Measurements from ENCODE around the gene TEX52. TPM values are rescaled to one million over a fixed set of nuclear protein-coding genes. Genes with fewer than 3 reads are reported as not detected.
"Not testable (repeated sequence)": the region's sequence is repeated elsewhere in the genome, so short reads cannot be mapped to it uniquely, and the experiment has no call there.

TEX52 gene
- total and polyA plus RNA-seq, 2 donors from 2014 or later: not detected

GRCh38 chr12:2864198-2864597 is 7.4 kb upstream of the TEX52 start:
- intact Hi-C loops (cut with DNase I): no loop called here
- DNase-seq (peak in 1 of 5 donors; percentile 66), FAIRE-seq (no peak)
- H3K36me3 ChIP-seq (ENCODE audit: control insufficient read depth in 2 of 3, insufficient read depth in 3 of 3, low read length in 3 of 3): no peaks in the 10 kb centered on the region
- TF ChIP-seq CTCF (IDR thresholded peaks at IDR 0.05; ENCODE audit: borderline replicate concordance, extremely low read depth, insufficient read depth): no peak
- no peaks in the 10 kb centered on the region for H3K4me1 ChIP-seq (ENCODE audit: control insufficient read depth in 2 of 3, insufficient read depth in 2 of 3, low read depth in 1 of 3, low read length in 3 of 3)
- no peaks in the 10 kb centered on the region for H3K9me3 ChIP-seq (ENCODE audit: control insufficient read depth in 2 of 3, insufficient read depth in 1 of 3, low read length in 3 of 3)
- H3K9ac ChIP-seq (ENCODE audit: low read length in 3 of 3): no peak overlapping the region
- no peak overlapping the region for H3K4me3 ChIP-seq (ENCODE audit: low read length in 3 of 3)
- no peak overlapping the region for H3K27ac ChIP-seq (ENCODE audit: low read depth in 2 of 2, low read length in 2 of 2)
- no peaks in the 10 kb centered on the region for H3K27me3 ChIP-seq (ENCODE audit: control insufficient read depth, insufficient read depth, low read length)

GRCh38 chr12:2863402-2863801 is 6.6 kb upstream of the TEX52 start:
- H3K4me3 ChIP-seq (ENCODE audit: low read length in 3 of 3); intact Hi-C loops (cut with DNase I); H3K27me3 ChIP-seq (ENCODE audit: control insufficient read depth, insufficient read depth, low read length); H3K36me3 ChIP-seq (ENCODE audit: control insufficient read depth in 2 of 3, insufficient read depth in 3 of 3, low read length in 3 of 3); H3K9me3 ChIP-seq (ENCODE audit: control insufficient read depth in 2 of 3, insufficient read depth in 1 of 3, low read length in 3 of 3); H3K4me1 ChIP-seq (ENCODE audit: control insufficient read depth in 2 of 3, insufficient read depth in 2 of 3, low read depth in 1 of 3, low read length in 3 of 3); FAIRE-seq; H3K9ac ChIP-seq (ENCODE audit: low read length in 3 of 3); H3K27ac ChIP-seq (ENCODE audit: low read depth in 2 of 2, low read length in 2 of 2): not testable (repeated sequence)
- peak in 1 of 5 donors; percentile 14 for DNase-seq

- Histone ChIP-seq H3K4me3 (ENCODE audit: low read length in 3 of 3) (no peak overlapping the region), H3K36me3 (ENCODE audit: control insufficient read depth in 2 of 3, insufficient read depth in 3 of 3, low read length in 3 of 3) (peaks cover 0 to 6% (median 0%) of the 10 kb centered on the region in 3 donors), H3K4me1 (ENCODE audit: control insufficient read depth in 2 of 3, insufficient read depth in 2 of 3, low read depth in 1 of 3, low read length in 3 of 3) (no peaks in the 10 kb centered on the region), H3K27me3 (ENCODE audit: control insufficient read depth, insufficient read depth, low read length) (no peaks in the 10 kb centered on the region), H3K9me3 (ENCODE audit: control insufficient read depth in 2 of 3, insufficient read depth in 1 of 3, low read length in 3 of 3) (no peaks in the 10 kb centered on the region), H3K27ac (ENCODE audit: low read depth in 2 of 2, low read length in 2 of 2) (no peak overlapping the region), H3K9ac (ENCODE audit: low read length in 3 of 3) (no peak overlapping the region)
- intact Hi-C loops (cut with DNase I): no loop called here
- FAIRE-seq (no peak), DNase-seq (no peak)
- TF ChIP-seq CTCF (IDR thresholded peaks at IDR 0.05; ENCODE audit: borderline replicate concordance, extremely low read depth, insufficient read depth): no peak
These were observed 6.0 kb upstream of the TEX52 start for GRCh38 chr12:2862876-2863275.

GRCh38 chr12:2860170-2860569 is 3.3 kb upstream of the TEX52 start:
- Histone ChIP-seq H3K9me3 (ENCODE audit: control insufficient read depth in 2 of 3, insufficient read depth in 1 of 3, low read length in 3 of 3) (no peaks in the 10 kb centered on the region), H3K9ac (ENCODE audit: low read length in 3 of 3) (no peak overlapping the region), H3K4me3 (ENCODE audit: low read length in 3 of 3) (no peak overlapping the region), H3K4me1 (ENCODE audit: control insufficient read depth in 2 of 3, insufficient read depth in 2 of 3, low read depth in 1 of 3, low read length in 3 of 3) (no peaks in the 10 kb centered on the region), H3K36me3 (ENCODE audit: control insufficient read depth in 2 of 3, insufficient read depth in 3 of 3, low read length in 3 of 3) (peaks cover 0 to 6% (median 0%) of the 10 kb centered on the region in 3 donors), H3K27me3 (ENCODE audit: control insufficient read depth, insufficient read depth, low read length) (no peaks in the 10 kb centered on the region), H3K27ac (ENCODE audit: low read depth in 2 of 2, low read length in 2 of 2) (no peak overlapping the region)
- intact Hi-C loops (cut with DNase I): no loop called here
- DNase-seq (no peak), FAIRE-seq (no peak)
- no peak for TF ChIP-seq CTCF (IDR thresholded peaks at IDR 0.05; ENCODE audit: borderline replicate concordance, extremely low read depth, insufficient read depth)

Data from kidney (tissue), 14 donors.